IPS-18c (cell line): ENCODE measurements around the gene IRGQ.

Source experiments
- H3K4me3 ChIP-seq: 2 replicates; pipeline ENCODE4 v1.7.0; 2013; ENCODE audit warnings: low read depth, mild to moderate bottlenecking, low read length, moderate library complexity; ENCODE audit not compliant: insufficient read depth
- H3K9me3 ChIP-seq: one replicate; pipeline ENCODE4 v1.6.1; 2013; ENCODE audit warnings: mild to moderate bottlenecking, low read length, moderate library complexity; ENCODE audit not compliant: control insufficient read depth, insufficient read depth

IRGQ gene

GRCh38 chr19:43628646-43629326, 32.9 kb upstream of the IRGQ start:
- Histone ChIP-seq H3K4me3 (no peak overlapping the region), H3K9me3 (no peaks in the 10 kb centered on the region)

GRCh38 chr19:43626838-43627237, 30.9 kb upstream of the IRGQ start:
- no peaks in the 10 kb centered on the region for H3K9me3 ChIP-seq
- no peak overlapping the region for H3K4me3 ChIP-seq

GRCh38 chr19:43625918-43626579, 30.1 kb upstream of the IRGQ start:
- H3K4me3 ChIP-seq: no peak overlapping the region
- no peaks in the 10 kb centered on the region for H3K9me3 ChIP-seq

GRCh38 chr19:43624933-43625332, 29.0 kb upstream of the IRGQ start:
- H3K9me3 ChIP-seq: no peaks in the 10 kb centered on the region
- no peak overlapping the region for H3K4me3 ChIP-seq

DNA sequence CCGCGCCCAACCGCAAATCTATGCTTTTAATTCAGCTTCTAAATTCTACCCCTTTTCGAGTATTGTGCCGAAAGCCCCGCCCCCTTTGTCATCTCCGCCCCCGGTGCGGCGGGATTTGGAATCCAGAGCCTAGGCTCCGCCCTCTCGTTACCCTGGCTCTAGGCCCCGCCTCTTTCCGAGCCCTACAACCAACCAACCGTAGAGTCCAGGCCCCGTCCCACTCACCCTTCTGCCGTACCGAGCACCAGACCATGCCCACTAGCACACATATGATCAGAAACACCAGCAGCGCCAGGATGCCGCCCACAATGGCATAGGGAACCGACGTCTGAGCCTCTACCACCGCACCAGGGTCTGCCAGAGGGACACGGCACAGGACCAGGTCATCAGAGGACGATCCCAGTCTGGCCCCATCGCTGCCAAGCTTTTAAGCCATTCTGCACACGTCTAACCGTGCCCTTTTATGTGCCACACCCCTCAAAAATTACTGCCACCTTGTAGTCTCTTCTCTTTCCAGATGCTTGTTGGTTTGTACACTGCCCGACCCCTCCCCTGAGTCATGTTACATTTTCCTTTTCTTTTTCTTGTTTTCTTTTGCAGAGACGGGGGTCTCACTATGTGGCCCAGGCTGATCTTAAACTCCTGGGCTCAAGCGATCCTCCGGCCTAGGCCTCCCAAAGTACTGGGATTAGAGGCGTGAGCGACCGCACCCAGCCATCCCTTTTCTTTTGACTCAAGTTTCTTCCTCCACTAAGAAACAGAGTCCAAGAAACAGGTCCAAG, 28.1 kb upstream of the IRGQ start:
- no peak overlapping the region for H3K4me3 ChIP-seq
- H3K9me3 ChIP-seq: no peaks in the 10 kb centered on the region

GRCh38 chr19:43622956-43623355, 27.0 kb upstream of the IRGQ start:
- no peaks in the 10 kb centered on the region for H3K9me3 ChIP-seq
- H3K4me3 ChIP-seq: no peak overlapping the region

- no peaks in the 10 kb centered on the region for H3K9me3 ChIP-seq
- H3K4me3 ChIP-seq: no peak overlapping the region
Measured at GRCh38 chr19:43622070-43622469, 26.1 kb upstream of the IRGQ start.

DNA sequence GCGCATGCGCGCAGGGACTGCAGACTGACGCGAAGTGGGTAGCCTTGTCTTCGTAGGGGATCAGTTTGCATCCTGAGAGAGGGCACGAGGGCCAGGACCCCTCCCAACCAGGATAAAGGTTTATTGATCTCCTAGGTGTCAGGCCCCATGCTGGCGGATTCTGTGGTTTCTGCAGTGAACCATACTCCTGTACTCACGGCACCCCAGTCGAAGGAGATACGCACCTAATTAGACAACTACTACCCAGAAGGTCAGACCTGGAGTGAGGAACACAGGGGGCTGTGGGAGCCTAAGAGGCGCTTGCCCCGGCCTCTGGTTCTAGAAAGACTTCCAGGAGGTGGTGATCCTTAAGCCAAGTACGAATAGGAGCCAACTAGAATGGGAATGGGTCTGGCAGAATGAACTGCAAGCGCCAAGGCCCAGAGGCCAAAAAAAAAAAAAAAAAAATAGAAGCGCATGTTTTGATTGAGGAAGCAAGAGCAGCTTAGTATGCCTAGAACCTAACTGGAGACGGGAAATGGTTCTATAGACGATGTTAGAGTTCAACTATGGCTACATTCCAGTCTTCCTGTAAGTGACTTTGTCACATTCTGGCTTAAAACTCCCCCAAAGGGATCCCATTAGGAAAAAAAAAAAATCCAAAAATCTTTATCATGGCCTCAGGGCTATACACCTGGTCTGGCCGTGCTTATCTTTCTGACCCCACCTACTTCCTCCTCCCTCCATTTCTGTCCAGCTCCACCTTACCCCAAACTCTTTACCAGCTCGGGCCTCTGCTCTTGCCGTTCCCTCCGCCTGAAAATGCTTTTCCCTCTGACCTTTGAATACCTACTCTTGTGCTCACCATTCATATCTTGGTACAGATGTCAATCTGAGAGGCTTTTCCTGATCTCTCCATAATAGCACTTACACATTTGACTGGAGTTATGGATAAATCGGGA, 24.4 kb upstream of the IRGQ start:
- H3K9me3 ChIP-seq: no peaks in the 10 kb centered on the region
- H3K4me3 ChIP-seq: peak overlapping the region; percentile 79; the same call in 1 of the 2 replicates

DNA sequence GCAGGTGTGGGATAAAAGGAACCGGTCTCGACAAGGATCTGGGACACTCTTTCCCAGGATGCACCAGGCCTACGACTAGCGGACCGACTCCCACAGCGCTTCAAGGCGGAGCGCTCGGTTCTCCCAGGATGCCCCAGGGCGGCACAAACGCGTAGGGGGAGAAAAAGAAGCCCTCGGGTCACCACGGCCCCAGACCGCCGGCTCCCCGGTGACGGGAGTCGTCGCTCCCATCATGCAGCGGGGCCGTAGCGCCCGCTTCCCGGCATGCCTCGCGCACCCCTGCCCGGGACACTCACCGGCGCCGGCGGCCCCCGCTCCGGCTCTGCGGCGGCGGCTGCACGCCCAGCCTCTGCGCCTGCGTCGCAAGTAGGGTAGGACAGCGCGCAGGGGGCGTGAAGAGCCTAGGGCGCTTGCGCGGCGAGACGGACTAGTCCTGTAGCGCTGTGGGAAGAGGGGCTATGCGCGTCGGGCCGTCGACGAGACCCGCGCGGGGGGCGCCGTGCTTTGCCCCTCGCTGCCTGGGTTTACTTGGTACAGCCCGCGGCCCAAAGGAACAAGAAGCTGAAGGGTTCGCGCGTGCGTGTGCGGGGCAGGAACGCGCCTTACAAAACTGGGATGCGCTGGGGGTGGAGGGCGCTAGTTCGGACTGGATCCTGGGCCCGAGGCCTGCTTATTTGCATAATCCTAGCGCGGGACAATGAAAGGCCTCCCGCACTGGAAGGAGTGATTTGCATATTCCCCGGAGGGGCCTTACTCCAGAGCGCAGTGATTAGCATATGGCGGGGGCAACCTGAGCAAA, 23.5 kb upstream of the IRGQ start, which contains the start of gene ZNF428:
Gene ZNF428, minus strand, starts transcription at position 368 of the 799 bp plus-strand sequence. CDS start 5,325 bp downstream, outside the sequence.
- no peaks in the 10 kb centered on the region for H3K9me3 ChIP-seq
- H3K4me3 ChIP-seq: peak within 1 kb of the TSS; percentile 79

GRCh38 chr19:43618921-43619261, 23.0 kb upstream of the IRGQ start:
- peak overlapping the region; percentile 79 for H3K4me3 ChIP-seq
- no peaks in the 10 kb centered on the region for H3K9me3 ChIP-seq

DNA sequence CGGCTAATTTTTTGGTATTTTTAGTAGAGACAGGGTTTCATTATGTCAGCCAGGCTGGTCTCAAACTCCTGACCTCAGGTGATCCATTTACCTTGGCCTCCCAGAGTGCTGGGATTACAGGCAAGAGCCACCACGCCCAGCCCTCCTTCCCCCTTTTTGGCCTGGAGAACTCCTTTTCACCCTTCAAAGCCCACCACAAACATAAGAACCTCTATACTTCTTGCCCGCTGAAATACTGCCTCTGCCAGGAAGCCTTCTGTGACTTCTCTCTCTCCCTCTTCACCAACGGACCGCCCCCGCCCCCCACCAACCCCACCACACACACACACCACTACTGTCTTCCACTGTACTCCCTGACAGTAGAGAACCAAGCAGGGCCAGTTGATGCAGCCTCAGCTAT, 21.0 kb upstream of the IRGQ start:
- Histone ChIP-seq H3K9me3 (no peaks in the 10 kb centered on the region), H3K4me3 (no peak overlapping the region)

DNA sequence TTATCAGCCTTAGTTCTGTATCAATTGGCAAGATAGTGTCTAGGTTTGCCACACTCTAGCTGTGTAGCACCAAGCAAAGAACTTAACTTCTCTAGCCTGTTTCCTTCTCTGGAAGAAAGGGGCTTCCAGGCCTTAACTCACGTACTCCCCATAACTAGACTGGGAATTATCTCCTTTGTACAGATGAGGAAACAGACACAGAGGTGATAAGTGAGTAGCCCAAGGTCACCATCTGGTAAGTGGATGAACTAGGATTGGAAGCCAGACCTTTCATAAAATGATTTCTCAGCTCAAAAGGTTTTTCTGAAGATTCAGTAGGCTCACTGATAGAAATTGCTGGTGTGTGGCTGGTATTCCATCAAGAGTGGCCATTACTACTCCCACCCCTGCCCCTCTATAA, 20.4 kb upstream of the IRGQ start:
- H3K4me3 ChIP-seq: no peak overlapping the region
- no peaks in the 10 kb centered on the region for H3K9me3 ChIP-seq

DNA sequence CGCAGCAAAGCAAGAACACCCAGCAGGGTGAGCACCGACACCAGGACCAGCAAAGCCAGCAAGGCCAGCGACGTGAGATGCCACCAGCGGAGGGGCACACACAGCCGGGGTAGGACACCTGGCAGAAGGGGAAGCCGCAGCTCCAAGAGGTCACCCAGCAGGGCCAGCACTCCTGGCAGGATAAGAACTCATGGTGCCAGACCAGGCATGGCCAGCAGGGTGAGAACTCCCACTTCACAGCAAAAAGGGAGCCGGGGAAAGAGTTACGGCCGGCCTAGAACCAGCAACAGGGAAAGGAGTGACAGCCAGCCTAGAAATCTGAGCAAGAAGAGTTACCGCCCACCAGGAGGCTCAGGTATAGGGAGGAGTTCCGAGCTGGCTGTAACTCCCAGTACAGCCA, 16.4 kb upstream of the IRGQ start:
- no peak overlapping the region for H3K4me3 ChIP-seq

GRCh38 chr19:43611788-43612187, 15.9 kb upstream of the IRGQ start, which contains the start of gene SRRM5:
SRRM5 (plus strand) TSS chr19:43612088; CDS start chr19:43612122, 34 bp downstream.
- Histone ChIP-seq H3K9me3 (no peaks in the 10 kb centered on the region), H3K4me3 (no peak within 1 kb of the TSS)

More for the DNA sequence above, 16.4 kb upstream of the IRGQ start:
- no peaks in the 10 kb centered on the region for H3K9me3 ChIP-seq

- no peak overlapping the region for H3K4me3 ChIP-seq
- no peaks in the 10 kb centered on the region for H3K9me3 ChIP-seq
Measured at GRCh38 chr19:43610493-43610892, 14.6 kb upstream of the IRGQ start.

DNA sequence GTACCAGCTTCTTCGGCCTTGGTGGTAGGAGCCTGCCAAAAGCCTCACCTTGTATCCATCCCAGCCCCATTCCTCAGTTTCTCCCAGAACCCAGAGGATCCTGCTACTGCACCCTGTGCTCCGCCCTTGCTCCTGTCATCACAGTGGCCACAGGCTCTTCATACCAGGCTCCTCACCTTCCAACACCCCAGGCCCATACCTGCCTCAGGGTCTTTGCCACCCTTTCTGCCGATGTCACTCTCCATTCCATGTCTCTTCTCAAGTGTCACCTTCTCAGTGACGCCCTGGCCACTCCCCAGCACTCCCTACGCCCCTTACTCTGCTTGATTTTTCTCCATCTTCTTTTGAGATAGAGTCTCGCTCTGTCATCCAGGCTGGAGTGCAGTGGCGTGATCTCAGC, 13.9 kb upstream of the IRGQ start:
- no peaks in the 10 kb centered on the region for H3K9me3 ChIP-seq
- no peak overlapping the region for H3K4me3 ChIP-seq
